Activated T-cell treated with anti-CD3 and anti-CD28 coated beads, Interleukin-2, amount 50 U/mL, for 24 hours (primary cell): ENCODE results near the gene PLIN1.

Source experiments
- DNase-seq: peaks from one replicate; pipeline ENCODE4 v3.0.0-alpha.2; 2020
- H3K27ac Mint-ChIP-seq: 2 replicates; pipeline ENCODE4 v1.8.0; 2020; ENCODE audit warnings: mild to moderate bottlenecking, mixed read lengths
- H3K27me3 Mint-ChIP-seq: 2 replicates; pipeline ENCODE4 v1.8.0; 2020; ENCODE audit warnings: mixed read lengths
- H3K36me3 Mint-ChIP-seq: 2 replicates; pipeline ENCODE4 v1.8.0; 2020; ENCODE audit warnings: low read depth, mixed read lengths
- H3K4me1 Mint-ChIP-seq: 2 replicates; pipeline ENCODE4 v1.8.0; 2020; ENCODE audit warnings: low read depth, mixed read lengths
- H3K4me3 Mint-ChIP-seq: 2 replicates; pipeline ENCODE4 v1.8.0; 2020; ENCODE audit warnings: mild to moderate bottlenecking, moderate library complexity, mixed read lengths
- H3K9me3 Mint-ChIP-seq: 2 replicates; pipeline ENCODE4 v1.8.0; 2020; ENCODE audit warnings: mixed read lengths

PLIN1 gene

GRCh38 chr15:89666184-89666857, 12.8 kb downstream of the PLIN1 start:
- no peak overlapping the region for H3K4me3 Mint-ChIP-seq
- H3K4me1 Mint-ChIP-seq = peaks cover 1% of the 10 kb centered on the region
- no peak for DNase-seq
- no peaks in the 10 kb centered on the region for H3K36me3 Mint-ChIP-seq
- H3K27ac Mint-ChIP-seq = no peak overlapping the region
- peaks cover 32% of the 10 kb centered on the region for H3K27me3 Mint-ChIP-seq
- no peaks in the 10 kb centered on the region for H3K9me3 Mint-ChIP-seq

GRCh38 chr15:89665449-89666181, 13.6 kb downstream of the PLIN1 start:
- Mint-ChIP-seq H3K4me1 (peaks cover 1% of the 10 kb centered on the region), H3K27ac (no peak overlapping the region), H3K36me3 (no peaks in the 10 kb centered on the region), H3K27me3 (peaks cover 38% of the 10 kb centered on the region), H3K4me3 (no peak overlapping the region), H3K9me3 (no peaks in the 10 kb centered on the region)
- no peak for DNase-seq

- no peak overlapping the region for H3K27ac Mint-ChIP-seq
- H3K4me3 Mint-ChIP-seq = peak overlapping the region; percentile 29
- H3K36me3 Mint-ChIP-seq = no peaks in the 10 kb centered on the region
- peaks cover 1% of the 10 kb centered on the region for H3K4me1 Mint-ChIP-seq
- DNase-seq = no peak
- no peaks in the 10 kb centered on the region for H3K9me3 Mint-ChIP-seq
- H3K27me3 Mint-ChIP-seq = peaks cover 43% of the 10 kb centered on the region
Measured at GRCh38 chr15:89664441-89665350, 14.5 kb downstream of the PLIN1 start.

DNA sequence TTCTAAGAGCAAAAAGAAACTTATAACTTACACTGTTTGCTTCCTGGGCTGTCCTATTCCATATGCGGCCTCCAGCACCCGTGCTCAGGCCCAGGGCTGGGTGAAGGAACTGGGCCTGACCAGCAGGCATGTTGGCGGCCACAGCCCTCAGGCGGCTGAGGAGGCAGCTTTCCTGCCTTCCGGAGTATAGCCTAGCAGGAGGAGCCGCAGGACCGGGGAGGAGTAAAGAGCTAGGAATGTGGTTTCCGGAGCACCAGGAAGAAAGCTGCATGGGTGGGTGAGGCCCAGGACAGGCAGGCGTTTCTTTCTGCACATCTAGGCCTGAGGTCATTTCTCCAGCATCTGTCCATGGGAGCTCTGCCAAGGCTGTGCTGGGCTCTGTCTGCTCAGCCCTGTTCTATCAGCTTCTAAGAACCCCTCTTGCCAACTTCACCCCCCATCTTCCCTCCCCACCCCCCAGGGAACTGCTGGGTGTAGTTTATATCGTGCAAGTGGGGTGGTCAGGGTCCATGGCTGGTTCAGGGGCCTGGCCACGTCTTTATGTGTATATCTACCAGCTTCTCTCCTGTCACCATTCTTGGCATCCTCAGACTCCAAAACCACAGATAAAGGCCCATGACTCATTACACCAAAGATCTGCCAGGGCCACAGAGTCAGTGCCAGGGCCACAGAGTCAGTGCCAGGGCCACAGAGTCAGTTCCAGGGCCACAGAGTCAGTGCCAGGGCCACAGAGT, 16.1 kb downstream of the PLIN1 start:
- H3K4me3 Mint-ChIP-seq = no peak overlapping the region
- H3K27me3 Mint-ChIP-seq = peaks cover 50% of the 10 kb centered on the region
- no peak for DNase-seq

DNA sequence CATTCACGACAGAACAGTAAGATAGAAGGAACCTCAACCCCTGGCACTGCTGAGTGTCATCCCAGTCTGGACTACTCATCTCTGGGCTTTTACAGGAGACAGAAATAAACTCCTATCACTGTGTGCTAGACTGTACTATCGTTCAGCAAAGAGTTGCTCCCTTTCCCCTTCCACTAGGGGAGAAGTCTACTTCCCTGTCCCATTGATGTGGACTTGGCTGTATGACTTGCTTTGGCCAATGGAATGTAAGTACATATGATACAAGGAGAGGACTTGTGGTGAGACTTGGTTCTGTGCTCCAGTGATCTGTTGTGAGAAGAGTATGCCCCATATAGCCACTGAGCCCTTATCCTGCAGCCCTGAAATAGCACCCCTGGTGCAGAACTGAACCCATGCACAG, 18.6 kb downstream of the PLIN1 start:
- H3K27me3 Mint-ChIP-seq = peaks cover 55% of the 10 kb centered on the region
- peaks cover 8% of the 10 kb centered on the region for H3K4me1 Mint-ChIP-seq
- H3K36me3 Mint-ChIP-seq = no peaks in the 10 kb centered on the region
- no peaks in the 10 kb centered on the region for H3K9me3 Mint-ChIP-seq
- no peak overlapping the region for H3K27ac Mint-ChIP-seq
- no peak for DNase-seq
- no peak overlapping the region for H3K4me3 Mint-ChIP-seq

More for the DNA sequence above, 16.1 kb downstream of the PLIN1 start:
- Mint-ChIP-seq H3K36me3 (no peaks in the 10 kb centered on the region), H3K4me1 (peaks cover 1% of the 10 kb centered on the region), H3K27ac (no peak overlapping the region), H3K9me3 (no peaks in the 10 kb centered on the region)

- peaks cover 54% of the 10 kb centered on the region for H3K27me3 Mint-ChIP-seq
- H3K4me1 Mint-ChIP-seq = peaks cover 13% of the 10 kb centered on the region
- no peak for DNase-seq
- no peak overlapping the region for H3K27ac Mint-ChIP-seq
- no peaks in the 10 kb centered on the region for H3K36me3 Mint-ChIP-seq
- no peak overlapping the region for H3K4me3 Mint-ChIP-seq
- H3K9me3 Mint-ChIP-seq = no peaks in the 10 kb centered on the region
Measured at GRCh38 chr15:89659295-89659694, 19.9 kb downstream of the PLIN1 start.

DNA sequence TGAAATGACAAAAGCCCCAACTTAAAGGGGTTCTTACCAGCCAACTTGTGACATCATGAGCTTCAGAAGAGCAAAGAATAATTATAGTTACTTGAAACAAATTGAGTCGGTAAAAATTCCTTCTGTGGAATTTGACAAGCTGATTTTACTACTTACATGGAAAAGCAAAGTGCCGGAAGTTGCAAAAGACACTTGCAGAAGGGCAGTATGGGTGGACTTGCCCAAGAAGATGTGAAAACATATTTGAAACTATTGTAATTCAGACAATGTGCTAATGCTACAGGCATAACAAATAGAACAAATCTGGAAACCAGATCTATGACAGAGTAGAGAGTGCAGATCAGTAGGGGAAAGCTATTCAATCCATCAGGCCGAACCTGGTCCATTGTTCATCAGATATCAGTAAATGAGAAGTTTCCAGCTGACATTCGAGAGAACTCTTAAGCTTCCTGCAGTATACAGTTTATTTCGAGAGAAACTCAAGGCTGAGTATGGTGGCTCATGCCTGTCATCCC, 21.4 kb downstream of the PLIN1 start:
- H3K27me3 Mint-ChIP-seq = peaks cover 62% of the 10 kb centered on the region
- peaks cover 15% of the 10 kb centered on the region for H3K4me1 Mint-ChIP-seq

GRCh38 chr15:89656116-89656815, 22.9 kb downstream of the PLIN1 start:
- Mint-ChIP-seq H3K27me3 (peaks cover 58% of the 10 kb centered on the region), H3K36me3 (no peaks in the 10 kb centered on the region), H3K9me3 (no peaks in the 10 kb centered on the region), H3K4me3 (peak overlapping the region; percentile 79), H3K27ac (no peak overlapping the region), H3K4me1 (peaks cover 15% of the 10 kb centered on the region)
- no peak for DNase-seq

More for the DNA sequence above, 21.4 kb downstream of the PLIN1 start:
- Mint-ChIP-seq H3K4me3 (no peak overlapping the region), H3K27ac (no peak overlapping the region), H3K9me3 (no peaks in the 10 kb centered on the region), H3K36me3 (no peaks in the 10 kb centered on the region)
- DNase-seq = no peak

GRCh38 chr15:89654847-89655805, 24.0 kb downstream of the PLIN1 start, which contains the start of gene KIF7:
Gene KIF7, minus strand, starts transcription at chr15:89655467. Its CDS starts 2,537 bp downstream, at chr15:89652930.
- H3K9me3 Mint-ChIP-seq = no peaks in the 10 kb centered on the region
- peaks cover 15% of the 10 kb centered on the region for H3K4me1 Mint-ChIP-seq
- no peak within 1 kb of the TSS for H3K27ac Mint-ChIP-seq
- peak within 1 kb of the TSS; percentile 79 for H3K4me3 Mint-ChIP-seq
- H3K36me3 Mint-ChIP-seq = no peaks in the 10 kb centered on the region
- peak; percentile 56 for DNase-seq
- H3K27me3 Mint-ChIP-seq = peaks cover 49% of the 10 kb centered on the region

- Mint-ChIP-seq H3K4me1 (peaks cover 15% of the 10 kb centered on the region), H3K27ac (no peak overlapping the region), H3K9me3 (no peaks in the 10 kb centered on the region), H3K27me3 (peaks cover 46% of the 10 kb centered on the region), H3K36me3 (no peaks in the 10 kb centered on the region), H3K4me3 (peak overlapping the region; percentile 79)
- no peak for DNase-seq
Measured at GRCh38 chr15:89654301-89654761, 24.8 kb downstream of the PLIN1 start.

DNA sequence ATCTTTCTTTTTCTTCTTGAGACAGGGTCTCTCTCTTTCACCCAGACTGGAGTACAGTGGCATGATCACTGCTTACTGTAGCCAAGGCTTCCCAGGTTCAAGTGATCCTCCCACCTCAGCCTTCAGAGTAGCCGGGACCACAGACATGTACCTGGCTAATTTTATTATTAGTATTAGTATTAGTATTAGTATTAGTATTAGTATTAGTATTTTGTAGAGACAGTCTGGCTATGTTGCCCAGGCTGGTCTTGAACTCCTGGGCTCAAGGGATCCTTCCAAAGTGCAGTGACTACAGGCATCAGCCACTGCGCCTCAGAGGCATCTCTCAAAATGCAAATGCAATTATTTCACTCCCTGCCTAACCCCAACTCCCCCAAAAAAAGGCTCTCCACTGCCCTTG, 25.6 kb downstream of the PLIN1 start:
- no peak overlapping the region for H3K27ac Mint-ChIP-seq
- H3K4me1 Mint-ChIP-seq = peaks cover 15% of the 10 kb centered on the region
- H3K4me3 Mint-ChIP-seq = no peak overlapping the region
- H3K9me3 Mint-ChIP-seq = no peaks in the 10 kb centered on the region
- no peak for DNase-seq
- H3K36me3 Mint-ChIP-seq = no peaks in the 10 kb centered on the region
- peaks cover 41% of the 10 kb centered on the region for H3K27me3 Mint-ChIP-seq

- Mint-ChIP-seq H3K4me1 (peaks cover 15% of the 10 kb centered on the region), H3K36me3 (no peaks in the 10 kb centered on the region), H3K27ac (no peak overlapping the region), H3K9me3 (no peaks in the 10 kb centered on the region), H3K4me3 (no peak overlapping the region), H3K27me3 (peaks cover 41% of the 10 kb centered on the region)
- no peak for DNase-seq
Measured at GRCh38 chr15:89652666-89653065, 26.5 kb downstream of the PLIN1 start.
